Measurements from ENCODE around the gene GSTO2.
"Not testable (repeated sequence)": the region's sequence is repeated elsewhere in the genome, so short reads cannot be mapped to it uniquely, and the experiment has no call there.

GSTO2 gene

DNA sequence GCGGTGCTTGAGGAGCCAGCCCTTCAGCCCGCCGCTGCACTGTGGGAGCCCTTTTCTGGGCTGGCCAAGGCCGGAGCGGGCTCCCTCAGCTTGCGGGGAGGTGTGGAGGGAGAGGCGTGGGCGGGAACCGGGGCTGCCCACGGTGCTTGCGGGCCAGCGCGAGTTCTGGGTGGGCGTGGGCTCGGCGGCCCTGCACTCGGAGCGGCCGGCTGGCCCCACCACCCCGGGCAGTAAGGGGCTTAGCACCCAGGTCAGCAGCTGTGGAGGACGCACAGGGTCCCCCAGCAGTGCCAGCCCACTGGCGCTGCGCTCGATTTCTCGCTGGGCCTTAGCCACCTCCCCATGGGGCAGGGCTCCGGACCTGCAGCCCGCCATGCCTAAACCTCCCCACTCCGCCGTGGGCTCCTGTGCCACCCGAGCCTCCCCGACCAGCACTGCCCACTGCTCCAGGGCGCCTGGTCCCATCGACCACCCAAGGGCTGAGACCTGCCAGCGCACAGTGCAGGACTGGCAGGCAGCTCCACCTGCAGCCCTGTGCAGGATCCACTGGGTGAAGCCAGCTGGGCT, 23.8 kb upstream of the GSTO2 start:
- peaks cover 8% of the 10 kb centered on the region; the same call in 1 of the 2 replicates for H3F3A ChIP-seq (ENCODE audit: low read depth)
- peaks cover 17% of the 10 kb centered on the region for H3K4me1 ChIP-seq (ENCODE audit: insufficient read depth, low read length, poor library complexity, severe bottlenecking)
- no peak overlapping the region for H2AFZ ChIP-seq (ENCODE audit: low read length)
- H3K9me3 ChIP-seq (ENCODE audit: insufficient read depth, low read depth, low read length) = no peaks in the 10 kb centered on the region
- H4K20me1 ChIP-seq (ENCODE audit: insufficient read depth, low read length, poor library complexity, severe bottlenecking) = no peaks in the 10 kb centered on the region
- TF ChIP-seq, protein P1, sequence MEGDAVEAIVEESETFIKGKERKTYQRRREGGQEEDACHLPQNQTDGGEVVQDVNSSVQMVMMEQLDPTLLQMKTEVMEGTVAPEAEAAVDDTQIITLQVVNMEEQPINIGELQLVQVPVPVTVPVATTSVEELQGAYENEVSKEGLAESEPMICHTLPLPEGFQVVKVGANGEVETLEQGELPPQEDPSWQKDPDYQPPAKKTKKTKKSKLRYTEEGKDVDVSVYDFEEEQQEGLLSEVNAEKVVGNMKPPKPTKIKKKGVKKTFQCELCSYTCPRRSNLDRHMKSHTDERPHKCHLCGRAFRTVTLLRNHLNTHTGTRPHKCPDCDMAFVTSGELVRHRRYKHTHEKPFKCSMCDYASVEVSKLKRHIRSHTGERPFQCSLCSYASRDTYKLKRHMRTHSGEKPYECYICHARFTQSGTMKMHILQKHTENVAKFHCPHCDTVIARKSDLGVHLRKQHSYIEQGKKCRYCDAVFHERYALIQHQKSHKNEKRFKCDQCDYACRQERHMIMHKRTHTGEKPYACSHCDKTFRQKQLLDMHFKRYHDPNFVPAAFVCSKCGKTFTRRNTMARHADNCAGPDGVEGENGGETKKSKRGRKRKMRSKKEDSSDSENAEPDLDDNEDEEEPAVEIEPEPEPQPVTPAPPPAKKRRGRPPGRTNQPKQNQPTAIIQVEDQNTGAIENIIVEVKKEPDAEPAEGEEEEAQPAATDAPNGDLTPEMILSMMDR (conservative IDR thresholded peaks at IDR 0.05; ENCODE audit: low read length) = no peak
- no peak for TF ChIP-seq EZH2phosphoT487 (IDR thresholded peaks at IDR 0.05; ENCODE audit: borderline replicate concordance)
- H3K9ac ChIP-seq (ENCODE audit: low read depth, low read length, poor library complexity, severe bottlenecking) = no peak overlapping the region
- H3K9me2 ChIP-seq (replicated peaks; ENCODE audit: low read depth, low read length) = no peaks in the 10 kb centered on the region
- H3K4me3 ChIP-seq (ENCODE audit: low read length, poor library complexity, severe bottlenecking) = no peak overlapping the region
- H3K36me3 ChIP-seq (ENCODE audit: insufficient read depth, low read length) = no peaks in the 10 kb centered on the region
- no peak overlapping the region for H3K4me2 ChIP-seq (ENCODE audit: low read depth, low read length, poor library complexity, severe bottlenecking)
- peaks cover 32% of the 10 kb centered on the region for H3K27me3 ChIP-seq (ENCODE audit: insufficient read depth, low read length, poor library complexity, severe bottlenecking)
- no peaks in the 10 kb centered on the region for H3K79me2 ChIP-seq (ENCODE audit: insufficient read depth, low read length)

DNA sequence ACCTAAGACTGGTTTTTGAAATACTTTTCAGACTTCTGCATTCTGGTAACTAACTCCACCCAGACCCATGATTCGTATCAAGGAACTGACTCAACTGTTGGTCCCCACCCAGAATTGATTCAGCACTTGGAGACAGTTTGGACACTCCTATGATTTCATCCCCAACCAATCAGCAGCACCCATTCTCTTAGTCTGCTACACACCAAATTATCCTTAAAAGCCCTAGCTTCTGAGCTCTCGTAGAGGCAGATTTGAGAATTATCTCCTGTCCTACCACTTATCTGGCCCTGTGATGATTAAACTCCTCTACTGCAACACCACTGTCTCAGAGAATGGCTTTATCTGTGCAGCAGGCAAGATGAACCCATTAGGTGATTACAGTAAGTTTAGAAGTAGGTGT, 22.0 kb upstream of the GSTO2 start:
- peak overlapping the region; percentile 70 for H3K4me2 ChIP-seq (ENCODE audit: low read depth, low read length, poor library complexity, severe bottlenecking)
- no peak overlapping the region for H3K4me3 ChIP-seq (ENCODE audit: low read length, poor library complexity, severe bottlenecking)
- H2AFZ ChIP-seq (ENCODE audit: low read length) = no peak overlapping the region
- H3K4me1 ChIP-seq (ENCODE audit: insufficient read depth, low read length, poor library complexity, severe bottlenecking) = peaks cover 17% of the 10 kb centered on the region
- peaks cover 32% of the 10 kb centered on the region for H3K27me3 ChIP-seq (ENCODE audit: insufficient read depth, low read length, poor library complexity, severe bottlenecking)
- TF ChIP-seq, protein P1 (conservative IDR thresholded peaks at IDR 0.05; ENCODE audit: low read length) = no peak
- no peak for TF ChIP-seq EZH2phosphoT487 (IDR thresholded peaks at IDR 0.05; ENCODE audit: borderline replicate concordance)
- H3K9me2 ChIP-seq (replicated peaks; ENCODE audit: low read depth, low read length) = no peaks in the 10 kb centered on the region
- peaks cover 8% of the 10 kb centered on the region; the same call in 1 of the 2 replicates for H3F3A ChIP-seq (ENCODE audit: low read depth)
- H3K36me3 ChIP-seq (ENCODE audit: insufficient read depth, low read length) = no peaks in the 10 kb centered on the region
- no peak overlapping the region for H3K9ac ChIP-seq (ENCODE audit: low read depth, low read length, poor library complexity, severe bottlenecking)
- no peaks in the 10 kb centered on the region for H3K79me2 ChIP-seq (ENCODE audit: insufficient read depth, low read length)
- H4K20me1 ChIP-seq (ENCODE audit: insufficient read depth, low read length, poor library complexity, severe bottlenecking) = no peaks in the 10 kb centered on the region
- H3K9me3 ChIP-seq (ENCODE audit: insufficient read depth, low read depth, low read length) = no peaks in the 10 kb centered on the region

DNA sequence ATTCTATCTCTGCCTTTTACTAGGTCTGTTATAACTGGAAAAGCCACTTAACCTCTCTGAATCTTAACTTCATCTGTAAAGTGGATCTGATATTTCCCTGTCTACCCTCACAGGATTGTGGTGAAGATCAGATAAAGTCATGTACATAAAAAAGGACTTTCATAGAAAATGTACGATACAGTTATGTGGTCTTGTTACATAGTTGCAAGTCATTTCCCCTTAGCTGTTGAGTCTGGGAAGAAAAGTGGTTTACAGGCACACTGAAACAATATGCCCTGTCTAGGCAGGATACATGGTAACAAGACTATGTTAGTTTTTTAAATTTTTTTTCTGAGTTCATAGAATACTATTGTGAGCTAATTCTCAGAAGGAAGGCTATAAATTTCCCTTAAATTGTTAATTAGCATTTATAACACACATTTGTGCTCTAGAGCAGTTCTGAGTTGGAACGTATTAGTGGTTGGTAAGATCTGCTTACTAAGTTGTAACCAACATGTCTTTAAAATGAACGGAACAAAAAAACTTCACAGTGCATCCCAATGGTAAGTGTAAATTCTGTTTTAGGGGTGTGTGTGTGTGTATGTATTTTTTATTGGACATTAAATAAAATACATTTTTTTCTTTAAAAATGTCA, 21.4 kb upstream of the GSTO2 start:
- peaks cover 17% of the 10 kb centered on the region for H3K4me1 ChIP-seq (ENCODE audit: insufficient read depth, low read length, poor library complexity, severe bottlenecking)

DNA sequence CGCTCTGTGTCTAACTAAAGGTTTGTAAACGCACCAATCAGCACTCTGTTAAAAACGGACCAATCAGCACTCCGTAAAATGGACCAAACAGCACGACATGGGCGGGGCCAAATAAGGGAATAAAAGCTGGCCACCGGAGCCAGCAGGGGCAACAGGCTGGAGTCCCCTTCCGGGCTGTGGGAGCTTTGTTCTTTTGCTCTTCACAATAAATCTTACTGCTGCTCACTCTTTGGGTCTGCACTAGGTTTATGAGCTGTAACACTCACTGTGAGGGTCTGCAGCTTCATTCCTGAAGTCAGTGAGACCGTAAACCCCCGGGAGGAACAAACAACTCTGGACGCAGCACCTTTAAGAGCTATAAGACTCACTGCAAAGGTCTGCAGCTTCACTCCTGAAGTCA, 20.1 kb upstream of the GSTO2 start:
- not testable (repeated sequence) for H2AFZ ChIP-seq (ENCODE audit: low read length); H3K4me3 ChIP-seq (ENCODE audit: low read length, poor library complexity, severe bottlenecking)

More for the DNA sequence above, 21.4 kb upstream of the GSTO2 start:
- H3K36me3 ChIP-seq (ENCODE audit: insufficient read depth, low read length) = no peaks in the 10 kb centered on the region
- H3K9me2 ChIP-seq (replicated peaks; ENCODE audit: low read depth, low read length) = no peaks in the 10 kb centered on the region
- H3K4me3 ChIP-seq (ENCODE audit: low read length, poor library complexity, severe bottlenecking) = peak overlapping the region; percentile 38
- no peaks in the 10 kb centered on the region for H3K9me3 ChIP-seq (ENCODE audit: insufficient read depth, low read depth, low read length)
- H3K79me2 ChIP-seq (ENCODE audit: insufficient read depth, low read length) = no peaks in the 10 kb centered on the region
- peak overlapping the region; percentile 70 for H3K4me2 ChIP-seq (ENCODE audit: low read depth, low read length, poor library complexity, severe bottlenecking)
- H2AFZ ChIP-seq (ENCODE audit: low read length) = no peak overlapping the region
- TF ChIP-seq, protein P1 (conservative IDR thresholded peaks at IDR 0.05; ENCODE audit: low read length) = no peak
- TF ChIP-seq EZH2phosphoT487 (IDR thresholded peaks at IDR 0.05; ENCODE audit: borderline replicate concordance) = peak; percentile 69; the same call in 1 of the 2 replicates
- H4K20me1 ChIP-seq (ENCODE audit: insufficient read depth, low read length, poor library complexity, severe bottlenecking) = no peaks in the 10 kb centered on the region
- H3K27me3 ChIP-seq (ENCODE audit: insufficient read depth, low read length, poor library complexity, severe bottlenecking) = peaks cover 32% of the 10 kb centered on the region
- peaks cover 8% of the 10 kb centered on the region; the same call in 1 of the 2 replicates for H3F3A ChIP-seq (ENCODE audit: low read depth)
- no peak overlapping the region for H3K9ac ChIP-seq (ENCODE audit: low read depth, low read length, poor library complexity, severe bottlenecking)

More for the DNA sequence above, 20.1 kb upstream of the GSTO2 start:
- H3K9me3 ChIP-seq (ENCODE audit: insufficient read depth, low read depth, low read length); H3K9ac ChIP-seq (ENCODE audit: low read depth, low read length, poor library complexity, severe bottlenecking); H3K9me2 ChIP-seq (replicated peaks; ENCODE audit: low read depth, low read length); H4K20me1 ChIP-seq (ENCODE audit: insufficient read depth, low read length, poor library complexity, severe bottlenecking); H3K36me3 ChIP-seq (ENCODE audit: insufficient read depth, low read length); H3K79me2 ChIP-seq (ENCODE audit: insufficient read depth, low read length); H3F3A ChIP-seq (ENCODE audit: low read depth); H3K4me2 ChIP-seq (ENCODE audit: low read depth, low read length, poor library complexity, severe bottlenecking): not testable (repeated sequence)
- Histone ChIP-seq H3K27me3 (ENCODE audit: insufficient read depth, low read length, poor library complexity, severe bottlenecking) (peaks cover 28% of the 10 kb centered on the region), H3K4me1 (ENCODE audit: insufficient read depth, low read length, poor library complexity, severe bottlenecking) (peaks cover 27% of the 10 kb centered on the region)

Data from Loucy (cell line).